Aorta (tissue), 5 donors: Measurements from ENCODE around the gene ATAD3B. TPM values are rescaled to one million over a fixed set of nuclear protein-coding genes. Genes with fewer than 3 reads are reported as not detected.

Experiments used
- ATAC-seq: fragments of 200-7000 bp; cut with Tn5 transposase; one replicate; pipeline ENCODE4 v1.9.1; 2022; ENCODE audit warnings: moderate library complexity; ENCODE audit not compliant: low FRiP score
- DNase-seq, 2 donors: peaks; one replicate each; pipeline ENCODE4 v3.0.0-alpha.2; 2020
- H3K27ac ChIP-seq, 2 donors: one replicate each; pipeline ENCODE4 v1.5.1; 2013; ENCODE audit warnings: low read length in 2 of 2, mild to moderate bottlenecking in 2 of 2, moderate library complexity in 2 of 2, control low read depth in 1 of 2, inconsistent platforms in 1 of 2, low read depth in 1 of 2
- H3K27me3 ChIP-seq, 2 donors: one replicate each; pipeline ENCODE4 v1.6.1; 2013; ENCODE audit warnings: control low read depth in 1 of 2, low read length in 1 of 2, mild to moderate bottlenecking in 1 of 2, moderate library complexity in 1 of 2; ENCODE audit not compliant: insufficient read depth in 2 of 2, control insufficient read depth in 1 of 2
- H3K36me3 ChIP-seq, 2 donors: one replicate each; pipeline ENCODE4 v1.6.1; 2013; ENCODE audit warnings: control low read depth in 1 of 2, low read length in 1 of 2, mild to moderate bottlenecking in 1 of 2; ENCODE audit not compliant: insufficient read depth in 2 of 2, control insufficient read depth in 1 of 2
- H3K4me1 ChIP-seq, 2 donors: one replicate each; pipeline ENCODE4 v1.6.1; 2013; ENCODE audit warnings: low read length in 2 of 2, control low read depth in 1 of 2, mild to moderate bottlenecking in 1 of 2, moderate library complexity in 1 of 2; ENCODE audit not compliant: insufficient read depth in 2 of 2, control insufficient read depth in 1 of 2
- H3K4me3 ChIP-seq, 2 donors: one replicate each; pipeline ENCODE4 v1.5.1; 2013; ENCODE audit warnings: low read length in 2 of 2, control low read depth in 1 of 2, mild to moderate bottlenecking in 1 of 2
- H3K9me3 ChIP-seq: one replicate; pipeline ENCODE4 v1.6.1; 2013; ENCODE audit warnings: mild to moderate bottlenecking, low read length; ENCODE audit not compliant: control insufficient read depth
- WGBS, 2 donors: extraction: QIAGEN DNeasy Blood & Tissue Kit; methylation state at CpG; one replicate each; pipeline ENCODE4 v1.1.7; 2013; 5-methylcytosine and 5-hydroxymethylcytosine counted together
- intact Hi-C, 2 donors: fragments of 100-400 bp; cut with DNase I; formaldehyde crosslinking; loops; one replicate each; pipeline versions ENCODE4 v1.14.2 to v1.15.0; 2022
- polyA plus RNA-seq, 2 donors: library from polyadenylated mRNA; stranded (reverse); fragments of 200-250 nt; gene quantifications; one replicate each; pipeline ENCODE4 v1.2.3, GENCODE V29; 2013
- total RNA-seq, 2 donors: library from RNA; stranded (reverse); fragmentation: NEBNext Ultra II Directional; extraction: Animal tissue kit (Norgen Biotek cat#: 25700); gene quantifications; one replicate each; pipeline ENCODE4 v1.2.1, GENCODE V29; 2021
- donor health status: healthy with polysubstance abuse.
- donor health status: Bipolar disorder and iron deficiency.
- donor health status: DM: no; HTN: no; CAD: no.
- donor health status: DM: no; HTN: no; CAD: no.
- donor health status: DM: yes; HTN: yes; CAD: no.

Gene ATAD3B
- total and polyA plus RNA-seq, 4 donors: 6.1 to 44.8 (median 14.8) TPM

GRCh38 chr1:1436630-1437032 lies 34.9 kb upstream of the ATAD3B start:
- no peak for ATAC-seq
- H3K27me3 ChIP-seq: no peaks in the 10 kb centered on the region
- H3K36me3 ChIP-seq: no peaks in the 10 kb centered on the region
- 93 to 95% methylated on average over 7 of the region's 7 CpGs for WGBS, 2 donors
- DNase-seq: peak in 1 of 2 donors; percentile 37
- no peaks in the 10 kb centered on the region for H3K4me1 ChIP-seq
- intact Hi-C loops: no loop called here
- H3K4me3 ChIP-seq: no peak overlapping the region
- no peak overlapping the region for H3K27ac ChIP-seq
- H3K9me3 ChIP-seq: no peaks in the 10 kb centered on the region

DNA sequence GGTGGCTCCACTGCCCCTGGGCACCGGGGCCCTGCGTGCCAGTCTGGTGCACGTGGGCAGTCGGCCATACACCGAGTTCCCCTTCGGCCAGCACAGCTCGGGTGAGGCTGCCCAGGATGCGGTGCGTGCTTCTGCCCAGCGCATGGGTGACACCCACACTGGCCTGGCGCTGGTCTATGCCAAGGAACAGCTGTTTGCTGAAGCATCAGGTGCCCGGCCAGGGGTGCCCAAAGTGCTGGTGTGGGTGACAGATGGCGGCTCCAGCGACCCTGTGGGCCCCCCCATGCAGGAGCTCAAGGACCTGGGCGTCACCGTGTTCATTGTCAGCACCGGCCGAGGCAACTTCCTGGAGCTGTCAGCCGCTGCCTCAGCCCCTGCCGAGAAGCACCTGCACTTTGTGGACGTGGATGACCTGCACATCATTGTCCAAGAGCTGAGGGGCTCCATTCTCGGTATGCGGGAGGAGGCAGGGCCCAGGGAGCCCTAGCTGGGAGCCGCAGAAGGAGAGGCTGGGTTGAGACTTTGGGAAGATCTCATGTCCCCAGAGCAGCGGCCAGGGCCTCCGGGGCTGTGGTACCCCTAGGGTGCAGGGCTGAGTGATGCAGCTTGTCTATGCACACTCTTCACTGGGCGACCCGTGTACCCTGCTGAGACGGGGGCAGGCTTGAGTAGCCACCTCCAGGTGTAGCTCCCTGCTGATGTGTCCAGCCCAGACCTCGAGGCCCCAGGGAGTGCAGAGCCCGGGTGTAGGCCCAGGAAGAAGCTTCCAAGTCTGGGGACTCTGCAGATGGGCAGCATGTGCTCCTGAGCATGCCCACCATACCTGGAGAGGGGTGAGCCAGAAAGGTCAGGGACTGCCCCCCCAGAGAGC lies 34.3 kb upstream of the ATAD3B start:
- 90 to 91% methylated on average over 31 of the region's 31 CpGs for WGBS, 2 donors
- intact Hi-C loops: no loop called here
- no peaks in the 10 kb centered on the region for H3K27me3 ChIP-seq

DNA sequence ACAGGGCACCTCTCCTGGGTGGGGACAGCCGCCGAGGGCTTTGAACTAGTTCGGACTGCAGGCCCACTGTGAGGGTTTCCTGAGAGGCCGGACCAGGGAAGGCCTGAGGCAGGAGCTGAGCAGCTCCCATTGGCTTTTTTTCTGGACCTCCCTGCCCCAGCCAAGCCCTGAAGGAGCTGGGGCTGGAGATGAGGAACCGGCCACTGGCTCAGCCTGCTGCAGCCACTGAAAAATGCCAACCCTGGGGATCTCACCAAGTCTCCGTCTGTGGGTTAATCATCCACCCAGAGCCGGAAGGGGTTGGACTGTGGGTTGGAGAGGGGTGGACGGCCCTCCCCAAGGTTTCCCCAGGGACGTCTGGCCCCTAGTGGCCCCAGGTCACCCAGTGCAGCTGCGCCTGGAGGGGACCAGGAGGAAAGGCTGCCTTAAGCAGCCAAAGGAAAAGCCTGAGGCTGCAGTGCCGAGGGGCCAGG lies 33.6 kb upstream of the ATAD3B start:
- ATAC-seq (no peak), DNase-seq (peak in 1 of 2 donors; percentile 69)
- H3K4me1 ChIP-seq: no peaks in the 10 kb centered on the region
- intact Hi-C loops: no loop called here
- no peaks in the 10 kb centered on the region for H3K9me3 ChIP-seq
- WGBS, 2 donors: 70 to 88% methylated on average over 11 of the region's 11 CpGs
- no peaks in the 10 kb centered on the region for H3K36me3 ChIP-seq
- H3K27me3 ChIP-seq: no peaks in the 10 kb centered on the region
- H3K27ac ChIP-seq: no peak overlapping the region
- no peak overlapping the region for H3K4me3 ChIP-seq

More for the DNA sequence above, 34.3 kb upstream of the ATAD3B start:
- DNase-seq: peak in 1 of 2 donors; percentile 66
- Histone ChIP-seq H3K9me3 (no peaks in the 10 kb centered on the region), H3K36me3 (no peaks in the 10 kb centered on the region), H3K4me1 (no peaks in the 10 kb centered on the region), H3K4me3 (no peak overlapping the region), H3K27ac (no peak overlapping the region)
- ATAC-seq: no peak

- Histone ChIP-seq H3K27me3 (no peaks in the 10 kb centered on the region), H3K4me3 (no peak overlapping the region), H3K36me3 (no peaks in the 10 kb centered on the region), H3K9me3 (no peaks in the 10 kb centered on the region), H3K27ac (no peak overlapping the region), H3K4me1 (no peaks in the 10 kb centered on the region)
- DNase-seq: peak in 1 of 2 donors; percentile 76
- intact Hi-C loops: no loop called here
- 92 to 94% methylated on average over 41 to 45 of the region's 45 CpGs for WGBS, 2 donors
- ATAC-seq: no peak
Observed at GRCh38 chr1:1438531-1439381, 32.8 kb upstream of the ATAD3B start.

GRCh38 chr1:1439546-1440261 lies 31.9 kb upstream of the ATAD3B start:
- ATAC-seq: no peak
- 85 to 87% methylated on average over 71 to 82 of the region's 82 CpGs for WGBS, 2 donors
- Histone ChIP-seq H3K9me3 (no peaks in the 10 kb centered on the region), H3K27me3 (no peaks in the 10 kb centered on the region), H3K36me3 (no peaks in the 10 kb centered on the region), H3K4me3 (no peak overlapping the region), H3K27ac (no peak overlapping the region), H3K4me1 (no peaks in the 10 kb centered on the region)
- no peak for DNase-seq
- intact Hi-C loops: no loop called here

- no peaks in the 10 kb centered on the region for H3K4me1 ChIP-seq
- 81 to 88% methylated on average over 25 to 26 of the region's 26 CpGs for WGBS, 2 donors
Observed at GRCh38 chr1:1440262-1441001, 31.1 kb upstream of the ATAD3B start.

DNA sequence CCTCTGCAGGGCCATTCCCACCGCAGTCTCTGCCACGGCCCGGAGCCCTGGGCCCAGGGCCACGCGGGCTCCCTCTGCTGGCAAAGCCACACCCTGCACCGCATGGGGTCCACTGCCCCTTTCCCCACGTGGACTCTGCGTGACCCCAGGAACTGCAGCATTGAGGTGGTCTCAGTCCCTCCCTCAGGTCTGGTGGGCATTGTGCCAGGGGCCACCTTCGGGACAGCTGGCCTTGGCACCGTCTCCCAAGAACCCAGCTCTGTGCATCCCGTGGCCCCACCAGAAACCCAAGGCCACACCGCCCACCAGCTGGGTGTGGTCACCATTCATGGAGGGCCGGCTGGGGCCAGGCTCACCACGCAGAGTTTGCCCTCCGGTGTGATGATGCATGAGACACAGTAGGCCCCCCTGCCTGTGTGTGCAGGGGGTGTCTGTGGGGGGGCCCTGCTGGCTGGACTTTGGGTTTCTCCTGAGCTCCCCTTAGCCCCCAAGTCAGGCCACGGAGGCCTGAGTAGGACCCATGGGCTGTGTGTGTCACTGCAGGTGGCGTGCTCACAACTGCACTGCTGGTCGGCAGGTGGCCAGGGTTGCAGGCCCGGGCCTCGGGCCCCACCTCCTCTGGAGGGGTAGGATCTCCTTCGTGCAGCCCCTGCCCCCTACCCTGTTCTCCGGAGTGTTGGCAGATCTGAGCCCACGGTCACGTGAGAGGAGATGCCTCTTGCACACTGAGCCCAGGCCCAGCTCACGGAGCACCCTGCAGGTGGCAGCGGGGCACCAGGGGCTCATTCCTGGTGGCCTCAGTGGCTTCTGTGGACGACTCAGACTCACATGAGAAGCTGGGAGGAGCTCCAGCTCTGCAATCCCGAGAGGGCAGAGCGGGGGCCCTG lies 30.3 kb upstream of the ATAD3B start:
- intact Hi-C loops: no loop called here
- no peaks in the 10 kb centered on the region for H3K27me3 ChIP-seq
- no peaks in the 10 kb centered on the region for H3K36me3 ChIP-seq
- no peak overlapping the region for H3K27ac ChIP-seq
- DNase-seq (peak in 1 of 2 donors; percentile 85), ATAC-seq (peak; percentile 75)
- H3K9me3 ChIP-seq: no peaks in the 10 kb centered on the region
- 48 to 50% methylated on average over 29 of the region's 29 CpGs for WGBS, 2 donors
- no peak overlapping the region for H3K4me3 ChIP-seq
- H3K4me1 ChIP-seq: no peaks in the 10 kb centered on the region

More at GRCh38 chr1:1440262-1441001, 31.1 kb upstream of the ATAD3B start:
- H3K27me3 ChIP-seq: no peaks in the 10 kb centered on the region
- DNase-seq (no peak), ATAC-seq (no peak)
- intact Hi-C loops: no loop called here
- no peaks in the 10 kb centered on the region for H3K9me3 ChIP-seq
- no peak overlapping the region for H3K4me3 ChIP-seq
- H3K27ac ChIP-seq: no peak overlapping the region
- no peaks in the 10 kb centered on the region for H3K36me3 ChIP-seq
